Loucy (cell line): ENCODE data around the gene CCDC91.

ENCODE experiments used
- H2AFZ ChIP-seq: fragments of 200-600 bp; sonication (generic); 2 replicates; pipeline ENCODE4 v1.6.0; 2016; ENCODE audit warnings: antibody characterized with exemption, mild to moderate bottlenecking, low read length, moderate library complexity
- H3F3A ChIP-seq: fragments of 200-600 bp; 2 replicates; pipeline ENCODE4 v1.6.0; 2016; ENCODE audit warnings: antibody characterized with exemption, low read depth, mild to moderate bottlenecking
- H3K27me3 ChIP-seq: fragments of 200-600 bp; sonication (generic); 2 replicates; pipeline ENCODE4 v1.6.1; 2014; ENCODE audit warnings: low read length, mild to moderate bottlenecking; ENCODE audit not compliant: insufficient read depth, poor library complexity, severe bottlenecking
- H3K36me3 ChIP-seq: fragments of 200-600 bp; sonication (generic); 2 replicates; pipeline ENCODE4 v1.6.1; 2016; ENCODE audit warnings: low read length; ENCODE audit not compliant: insufficient read depth
- H3K4me1 ChIP-seq: fragments of 200-600 bp; sonication (generic); 2 replicates; pipeline ENCODE4 v1.5.1; 2014; ENCODE audit warnings: low read length, mild to moderate bottlenecking; ENCODE audit not compliant: insufficient read depth, poor library complexity, severe bottlenecking
- H3K4me2 ChIP-seq: fragments of 200-600 bp; sonication (generic); 2 replicates; pipeline ENCODE4 v1.6.0; 2014; ENCODE audit warnings: antibody characterized with exemption, low read length, low read depth, mild to moderate bottlenecking; ENCODE audit not compliant: poor library complexity, severe bottlenecking
- H3K4me3 ChIP-seq: fragments of 200-600 bp; sonication (generic); 2 replicates; pipeline ENCODE4 v1.5.1; 2014; ENCODE audit warnings: low read length, mild to moderate bottlenecking, mixed read lengths; ENCODE audit not compliant: poor library complexity, severe bottlenecking
- H3K79me2 ChIP-seq: fragments of 200-600 bp; sonication (generic); 2 replicates; pipeline ENCODE4 v1.6.1; 2014; ENCODE audit warnings: low read length; ENCODE audit not compliant: insufficient read depth
- H3K9ac ChIP-seq: fragments of 200-600 bp; sonication (generic); 2 replicates; pipeline ENCODE4 v1.6.0; 2014; ENCODE audit warnings: mild to moderate bottlenecking, low read depth, low read length, moderate library complexity; ENCODE audit not compliant: poor library complexity, severe bottlenecking
- H3K9me2 ChIP-seq: fragments of 200-600 bp; sonication (generic); replicated peaks from 2 replicates; pipeline ENCODE4 v1.6.1; 2016; ENCODE audit warnings: low read depth, low read length, mixed read lengths
- H3K9me3 ChIP-seq: fragments of 200-600 bp; sonication (generic); 2 replicates; pipeline ENCODE4 v1.6.1; 2014; ENCODE audit warnings: mild to moderate bottlenecking, antibody characterized with exemption, low read length, low read depth; ENCODE audit not compliant: insufficient read depth
- H4K20me1 ChIP-seq: fragments of 200-600 bp; sonication (generic); 2 replicates; pipeline ENCODE4 v1.6.0; 2014; ENCODE audit warnings: antibody characterized with exemption, low read length, mild to moderate bottlenecking; ENCODE audit not compliant: insufficient read depth, poor library complexity, severe bottlenecking
- EZH2phosphoT487 ChIP-seq: fragments of 200-600 bp; IDR thresholded peaks from 2 replicates; pipeline ENCODE4 v1.6.1; 2018; ENCODE audit warnings: antibody characterized with exemption, mild to moderate bottlenecking, moderate library complexity, borderline replicate concordance
- TF ChIP-seq, protein P1 (sequence below): fragments of 200-600 bp; sonication (generic); conservative IDR thresholded peaks from 2 replicates; pipeline ENCODE4 v1.5.1; 2014; ENCODE audit warnings: mild to moderate bottlenecking, antibody characterized with exemption, low read length

The CCDC91 gene

DNA sequence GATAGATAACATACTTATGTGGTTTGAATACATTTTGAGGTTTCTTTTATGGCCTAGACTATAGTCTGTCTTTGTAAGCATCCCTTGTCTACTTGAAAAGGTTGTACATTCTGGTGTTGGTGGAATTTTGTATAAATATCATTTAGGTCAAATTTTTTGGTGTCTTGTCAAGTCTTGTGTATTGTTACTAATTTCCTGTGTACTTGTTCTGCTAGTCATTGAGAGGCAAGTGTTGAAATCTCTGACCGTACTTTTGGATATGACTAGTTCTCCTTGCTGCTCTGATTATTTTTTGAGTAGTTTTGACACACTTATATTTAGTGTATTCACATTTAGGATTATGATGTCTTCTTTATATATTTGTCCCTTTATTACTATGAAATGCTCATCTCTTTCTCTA is 219.6 kb downstream of the CCDC91 start:
- Histone ChIP-seq H3K4me3 (no peak overlapping the region), H3K4me1 (peaks cover 12% of the 10 kb centered on the region), H3K4me2 (no peak overlapping the region), H3F3A (no peaks in the 10 kb centered on the region), H3K9me3 (no peaks in the 10 kb centered on the region), H3K9ac (no peak overlapping the region), H3K27me3 (no peaks in the 10 kb centered on the region), H2AFZ (no peak overlapping the region), H3K36me3 (peaks cover 8% of the 10 kb centered on the region; the same call in 1 of the 2 replicates), H3K9me2 (no peaks in the 10 kb centered on the region), H4K20me1 (no peaks in the 10 kb centered on the region), H3K79me2 (no peaks in the 10 kb centered on the region)
- TF ChIP-seq, protein P1, sequence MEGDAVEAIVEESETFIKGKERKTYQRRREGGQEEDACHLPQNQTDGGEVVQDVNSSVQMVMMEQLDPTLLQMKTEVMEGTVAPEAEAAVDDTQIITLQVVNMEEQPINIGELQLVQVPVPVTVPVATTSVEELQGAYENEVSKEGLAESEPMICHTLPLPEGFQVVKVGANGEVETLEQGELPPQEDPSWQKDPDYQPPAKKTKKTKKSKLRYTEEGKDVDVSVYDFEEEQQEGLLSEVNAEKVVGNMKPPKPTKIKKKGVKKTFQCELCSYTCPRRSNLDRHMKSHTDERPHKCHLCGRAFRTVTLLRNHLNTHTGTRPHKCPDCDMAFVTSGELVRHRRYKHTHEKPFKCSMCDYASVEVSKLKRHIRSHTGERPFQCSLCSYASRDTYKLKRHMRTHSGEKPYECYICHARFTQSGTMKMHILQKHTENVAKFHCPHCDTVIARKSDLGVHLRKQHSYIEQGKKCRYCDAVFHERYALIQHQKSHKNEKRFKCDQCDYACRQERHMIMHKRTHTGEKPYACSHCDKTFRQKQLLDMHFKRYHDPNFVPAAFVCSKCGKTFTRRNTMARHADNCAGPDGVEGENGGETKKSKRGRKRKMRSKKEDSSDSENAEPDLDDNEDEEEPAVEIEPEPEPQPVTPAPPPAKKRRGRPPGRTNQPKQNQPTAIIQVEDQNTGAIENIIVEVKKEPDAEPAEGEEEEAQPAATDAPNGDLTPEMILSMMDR: no peak
- TF ChIP-seq EZH2phosphoT487: no peak

- Histone ChIP-seq H3K36me3 (peaks cover 8% of the 10 kb centered on the region; the same call in 1 of the 2 replicates), H3K27me3 (no peaks in the 10 kb centered on the region), H3K4me3 (no peak overlapping the region), H3F3A (no peaks in the 10 kb centered on the region), H2AFZ (no peak overlapping the region), H3K9me3 (no peaks in the 10 kb centered on the region), H3K4me2 (no peak overlapping the region), H3K9ac (no peak overlapping the region), H4K20me1 (no peaks in the 10 kb centered on the region), H3K9me2 (no peaks in the 10 kb centered on the region), H3K79me2 (no peaks in the 10 kb centered on the region), H3K4me1 (peaks cover 12% of the 10 kb centered on the region)
- TF ChIP-seq, protein P1: no peak
- no peak for TF ChIP-seq EZH2phosphoT487
Measured at GRCh38 chr12:28413460-28414109, 223.3 kb downstream of the CCDC91 start.

- Histone ChIP-seq H3K9me3 (no peaks in the 10 kb centered on the region), H3K4me3 (no peak overlapping the region), H3F3A (no peaks in the 10 kb centered on the region), H3K9me2 (no peaks in the 10 kb centered on the region), H3K36me3 (peaks cover 8% of the 10 kb centered on the region; the same call in 1 of the 2 replicates), H2AFZ (no peak overlapping the region), H3K4me1 (no peaks in the 10 kb centered on the region), H3K79me2 (no peaks in the 10 kb centered on the region), H3K4me2 (no peak overlapping the region), H3K27me3 (no peaks in the 10 kb centered on the region), H3K9ac (no peak overlapping the region), H4K20me1 (no peaks in the 10 kb centered on the region)
- TF ChIP-seq EZH2phosphoT487: no peak
- TF ChIP-seq, protein P1: no peak
Measured at GRCh38 chr12:28415755-28416154, 225.5 kb downstream of the CCDC91 start.
